ENCODE measurements around the gene CDH23. TPM values are rescaled to one million over a fixed set of nuclear protein-coding genes. Genes with fewer than 3 reads are reported as not detected.

The CDH23 gene
- total and polyA plus RNA-seq, 12 donors, result 1.7 to 20.2 (median 7.8) TPM

GRCh38 chr10:71719042-71719441, 322.3 kb downstream of the CDH23 start:
- no peaks in the 10 kb centered on the region for H3K9me3 ChIP-seq (replicated peaks in 1 of 3)
- TF ChIP-seq CTCF (IDR thresholded peaks at IDR 0.05) (no peak), POLR2A (IDR thresholded peaks at IDR 0.05) (no peak)
- no peaks in the 10 kb centered on the region for H3K27me3 ChIP-seq
- H3K27ac ChIP-seq, result peak overlapping the region in 2 of 5 donors; percentile 17 to 71
- H3K4me1 ChIP-seq (replicated peaks in 1 of 2), result peaks cover 3 to 20% of the 10 kb centered on the region in 2 donors
- no peaks in the 10 kb centered on the region for H3K36me3 ChIP-seq (replicated peaks in 1 of 2)
- 68 to 79% (median 76%) methylated on average over 5 to 7 of the region's 7 CpGs for WGBS, 4 donors
- DNase-seq, result peak in 3 of 7 donors; percentile 18 to 65 (median 41)
- intact Hi-C loops (cut with DNase I), result no loop called here
- no peak overlapping the region for H3K4me3 ChIP-seq

DNA sequence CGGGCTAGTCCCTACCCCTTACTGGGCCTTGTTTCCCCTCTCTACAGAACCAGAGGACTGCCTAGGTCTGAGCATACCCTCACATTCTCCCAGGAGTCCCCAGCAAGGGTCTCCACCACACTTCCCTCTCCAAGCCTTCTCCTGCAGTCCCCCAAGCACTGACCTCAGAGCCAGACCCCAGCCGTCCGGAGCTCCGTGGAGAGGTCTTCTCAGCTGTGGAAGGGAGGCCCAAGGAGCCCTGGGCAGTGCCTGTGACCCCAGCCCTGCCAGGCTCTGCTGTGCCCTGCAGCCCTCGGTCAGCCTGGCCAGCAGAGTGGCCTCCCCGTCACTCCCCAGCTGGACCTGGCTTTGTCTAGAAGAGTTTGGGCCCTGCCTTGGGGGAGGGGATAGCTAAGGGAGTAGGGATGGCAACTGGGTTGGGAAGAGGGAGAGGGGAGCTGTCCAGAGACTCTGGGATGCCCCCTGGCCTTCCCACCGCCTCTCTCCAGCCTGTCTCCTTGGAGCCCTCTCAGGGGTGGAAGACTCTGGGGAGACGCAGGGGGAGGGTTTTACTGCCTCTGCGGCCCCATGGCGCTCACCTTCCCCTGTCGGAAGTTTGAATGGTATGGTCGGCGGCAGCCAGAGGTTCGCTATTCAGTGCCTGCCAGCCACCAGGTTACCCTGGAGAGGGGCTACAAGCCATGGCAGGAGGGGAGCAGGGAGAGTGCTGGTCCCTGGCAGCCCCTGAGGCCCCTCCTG, 322.9 kb downstream of the CDH23 start, which contains the start of gene C10orf105:
Gene C10orf105 (minus strand): TSS at position 315 of the 738 bp plus-strand sequence. CDS start 3,441 bp downstream, outside the sequence.
- peak within 1 kb of the TSS in 3 of 5 donors; percentile 15 to 85 (median 17) for H3K27ac ChIP-seq
- no peaks in the 10 kb centered on the region for H3K27me3 ChIP-seq
- DNase-seq, result no peak
- intact Hi-C loops (cut with DNase I), result loop anchor here in 1 of 2 donors (5.0 kb wide), 1 partner anchor 78 kb away; no protein-coding TSS in a partner anchor
- WGBS, 4 donors, result 91 to 100% (median 93%) methylated on average over 1 to 14 of the region's 14 CpGs
- TF ChIP-seq CTCF (IDR thresholded peaks at IDR 0.05) (no peak), POLR2A (IDR thresholded peaks at IDR 0.05) (no peak)
- no peaks in the 10 kb centered on the region for H3K9me3 ChIP-seq (replicated peaks in 1 of 3)
- H3K4me3 ChIP-seq, result no peak within 1 kb of the TSS
- peaks cover 0 to 14% of the 10 kb centered on the region in 2 donors for H3K4me1 ChIP-seq (replicated peaks in 1 of 2)
- no peaks in the 10 kb centered on the region for H3K36me3 ChIP-seq (replicated peaks in 1 of 2)

GRCh38 chr10:71720288-71720687, 323.6 kb downstream of the CDH23 start:
- no peak for DNase-seq
- intact Hi-C loops (cut with DNase I), result loop anchor here in 1 of 2 donors (5.0 kb wide), 1 partner anchor 77 kb away; no protein-coding TSS in a partner anchor
- H3K36me3 ChIP-seq (replicated peaks in 1 of 2), result no peaks in the 10 kb centered on the region
- TF ChIP-seq POLR2A (IDR thresholded peaks at IDR 0.05) (no peak), CTCF (IDR thresholded peaks at IDR 0.05) (no peak)
- peaks cover 0 to 8% of the 10 kb centered on the region in 2 donors for H3K4me1 ChIP-seq (replicated peaks in 1 of 2)
- H3K4me3 ChIP-seq, result no peak overlapping the region
- no peak overlapping the region for H3K27ac ChIP-seq
- WGBS, 4 donors, result 50 to 85% (median 68%) methylated on average over 4 of the region's 4 CpGs
- H3K9me3 ChIP-seq (replicated peaks in 1 of 3), result no peaks in the 10 kb centered on the region
- no peaks in the 10 kb centered on the region for H3K27me3 ChIP-seq

- intact Hi-C loops (cut with DNase I), result loop anchor here in 1 of 2 donors (5.0 kb wide), 1 partner anchor 76 kb away; no protein-coding TSS in a partner anchor
- H3K27me3 ChIP-seq, result no peaks in the 10 kb centered on the region
- WGBS, 4 donors, result 85 to 93% (median 88%) methylated on average over 6 of the region's 6 CpGs
- no peaks in the 10 kb centered on the region for H3K36me3 ChIP-seq (replicated peaks in 1 of 2)
- no peak for DNase-seq
- no peaks in the 10 kb centered on the region for H3K9me3 ChIP-seq (replicated peaks in 1 of 3)
- no peak overlapping the region for H3K4me3 ChIP-seq
- H3K27ac ChIP-seq, result no peak overlapping the region
- peaks cover 0 to 13% of the 10 kb centered on the region in 2 donors for H3K4me1 ChIP-seq (replicated peaks in 1 of 2)
- TF ChIP-seq POLR2A (IDR thresholded peaks at IDR 0.05), result no peak
- no peak for TF ChIP-seq CTCF (IDR thresholded peaks at IDR 0.05)
Measured at GRCh38 chr10:71721313-71721712, 324.6 kb downstream of the CDH23 start.

Measured in adrenal gland (tissue), 12 donors.